GM12878 (cell line): ENCODE measurements around the gene SECTM1.

Experiments
- CREB1 ChIP-seq: IDR thresholded peaks from 2 replicates; pipeline ENCODE4 v1.6.1; 2012; ENCODE audit warnings: low read depth, mild to moderate bottlenecking, inconsistent platforms
- CTCF ChIP-seq, 3 experiments: IDR thresholded peaks in 2 of 3; conservative IDR thresholded peaks in 1 of 3; 2 replicates each; pipeline ENCODE4 v1.5.1; 2011; ENCODE audit warnings: low read depth in 3 of 3, low read length in 3 of 3, mild to moderate bottlenecking in 3 of 3, control low read depth in 2 of 3, moderate library complexity in 2 of 3, inconsistent platforms in 1 of 3, mixed read lengths in 1 of 3; ENCODE audit not compliant: control insufficient read depth in 2 of 3, insufficient read depth in 1 of 3; ENCODE audit errors: extremely low read depth in 1 of 3
- EZH2 ChIP-seq: IDR thresholded peaks from 2 replicates; pipeline ENCODE4 v1.6.1; 2012; ENCODE audit warnings: low read depth, mild to moderate bottlenecking, control low read depth, inconsistent platforms, low read length, borderline replicate concordance; ENCODE audit not compliant: control insufficient read depth
- FOS ChIP-seq: IDR thresholded peaks from 3 replicates; pipeline ENCODE4 v1.6.1; 2011; ENCODE audit warnings: borderline replicate concordance; ENCODE audit not compliant: insufficient read length; ENCODE audit errors: extremely low read depth
- GATAD2B ChIP-seq: fragments of 450-650 bp; conservative IDR thresholded peaks from 2 replicates; pipeline ENCODE4 v1.6.1; 2017; ENCODE audit warnings: low read depth, mild to moderate bottlenecking, moderate library complexity
- MLLT1 ChIP-seq: fragments of 450-650 bp; IDR thresholded peaks from 2 replicates; pipeline ENCODE4 v1.6.1; 2016; ENCODE audit warnings: mild to moderate bottlenecking
- MXI1 ChIP-seq: fragments of 150-350 bp; IDR thresholded peaks from 2 replicates; pipeline ENCODE4 v1.6.1; 2011; ENCODE audit warnings: low read depth, mild to moderate bottlenecking, inconsistent platforms, low read length, improper control_type of control experiment
- POLR2A ChIP-seq: IDR thresholded peaks from 2 replicates; pipeline ENCODE4 v1.6.1; 2011; ENCODE audit warnings: low read depth, mild to moderate bottlenecking, low read length
- POU2F2 ChIP-seq: IDR thresholded peaks from 3 replicates; pipeline ENCODE4 v1.6.1; 2011; ENCODE audit warnings: low read depth, mild to moderate bottlenecking, low read length, borderline replicate concordance
- REST ChIP-seq: IDR thresholded peaks from 2 replicates; pipeline ENCODE4 v1.6.1; 2012; ENCODE audit warnings: mild to moderate bottlenecking, low read depth, low read length
- SPI1 ChIP-seq: IDR thresholded peaks from 2 replicates; pipeline ENCODE4 v1.6.1; 2011; ENCODE audit warnings: low read depth, mild to moderate bottlenecking, low read length, moderate library complexity, borderline replicate concordance; ENCODE audit not compliant: insufficient read depth
- TAF1 ChIP-seq: IDR thresholded peaks from 2 replicates; pipeline ENCODE4 v1.6.1; 2011; ENCODE audit warnings: mild to moderate bottlenecking, low read depth, low read length, borderline replicate concordance
- ZNF274 ChIP-seq: IDR thresholded peaks from one replicate; pipeline ENCODE4 v1.8.0; 2011; ENCODE audit not compliant: insufficient read length, insufficient read depth

- TF ChIP-seq CTCF (IDR thresholded peaks at IDR 0.05 in 2 of 3, conservative IDR thresholded peaks at IDR 0.05 in 1 of 3; ENCODE audit: control insufficient read depth in 2 of 3, extremely low read depth in 1 of 3, insufficient read depth in 1 of 3, low read depth in 3 of 3, low read length in 3 of 3) (no peak), REST (no peak), POLR2A (no peak), MLLT1 (no peak), ZNF274 (no peak), MXI1 (no peak), POU2F2 (no peak), EZH2 (no peak), SPI1 (no peak), GATAD2B (no peak), CREB1 (no peak), FOS (no peak), TAF1 (no peak)
These were observed 59.2 kb downstream of the SECTM1 start for GRCh38 chr17:82274134-82275020.
